Fibroblast of the conjunctiva (primary cell): ENCODE results near the gene INSYN2A.

Experiments used
- DNase-seq: peaks from one replicate; pipeline ENCODE4 v3.0.0-alpha.2; 2010; ENCODE audit warnings: low read depth

INSYN2A gene

GRCh38 chr10:127195571-127196281 lies 665 bp downstream of the INSYN2A start:
- no peak for DNase-seq

GRCh38 chr10:127195041-127195506 lies 1.3 kb downstream of the INSYN2A start:
- DNase-seq, result no peak

- DNase-seq, result no peak
Measured at GRCh38 chr10:127194599-127194998, 1.8 kb downstream of the INSYN2A start.

- no peak for DNase-seq
Measured at GRCh38 chr10:127194111-127194510, 2.3 kb downstream of the INSYN2A start.

GRCh38 chr10:127193125-127193524 lies 3.3 kb downstream of the INSYN2A start:
- no peak for DNase-seq

GRCh38 chr10:127190427-127190826 lies 6.0 kb downstream of the INSYN2A start:
- DNase-seq, result no peak

- DNase-seq, result no peak
Measured at GRCh38 chr10:127189226-127189625, 7.2 kb downstream of the INSYN2A start.

GRCh38 chr10:127186813-127187212 lies 9.6 kb downstream of the INSYN2A start:
- no peak for DNase-seq

GRCh38 chr10:127184582-127184981 lies 11.8 kb downstream of the INSYN2A start:
- DNase-seq, result no peak

GRCh38 chr10:127182161-127182560 lies 14.2 kb downstream of the INSYN2A start:
- DNase-seq, result no peak

GRCh38 chr10:127179612-127180250 lies 16.7 kb downstream of the INSYN2A start:
- no peak for DNase-seq

- DNase-seq, result no peak
Measured at GRCh38 chr10:127176649-127177048, 19.7 kb downstream of the INSYN2A start.

- DNase-seq, result no peak
Measured at GRCh38 chr10:127175357-127176110, 20.9 kb downstream of the INSYN2A start.

GRCh38 chr10:127174866-127175265 lies 21.5 kb downstream of the INSYN2A start:
- no peak for DNase-seq

GRCh38 chr10:127168261-127168660 lies 28.1 kb downstream of the INSYN2A start:
- no peak for DNase-seq

- no peak for DNase-seq
Measured at GRCh38 chr10:127162841-127163240, 33.5 kb downstream of the INSYN2A start.

GRCh38 chr10:127161482-127161881 lies 34.9 kb downstream of the INSYN2A start:
- no peak for DNase-seq

GRCh38 chr10:127159648-127160245 lies 36.6 kb downstream of the INSYN2A start:
- DNase-seq, result no peak

- DNase-seq, result no peak
Measured at GRCh38 chr10:127158662-127159061, 37.7 kb downstream of the INSYN2A start.

- DNase-seq, result no peak
Measured at GRCh38 chr10:127157506-127158200, 38.7 kb downstream of the INSYN2A start.

- no peak for DNase-seq
Measured at GRCh38 chr10:127157089-127157488, 39.3 kb downstream of the INSYN2A start.
